Endothelial cell of umbilical vein (primary cell): Measurements from ENCODE around the gene KBTBD4. TPM values are rescaled to one million over a fixed set of nuclear protein-coding genes. Genes with fewer than 3 reads are reported as not detected.

Source experiments
- Bru-seq: library from RNA; stranded (reverse); fragments of 400-500 nt; gene quantifications from one replicate; lab custom pipeline; 2021; lab: Mats Ljungman, UMichigan
- BruChase-seq, 2 experiments: library from RNA; stranded (reverse); fragments of 400-500 nt; gene quantifications; one replicate each; lab custom pipeline; 2021; lab: Mats Ljungman, UMichigan
- BruUV-seq: library from RNA; stranded (reverse); fragments of 400-500 nt; replicated peaks from 2 replicates; lab custom pipeline; 2021; lab: Mats Ljungman, UMichigan
- CTCF ChIA-PET: fragments of 300-600, 350-600 bp; sonication (Branson Sonifier 250); formaldehyde crosslinking; loops from one replicate; lab custom pipeline; 2021; ENCODE audit warnings: antibody characterized with exemption, inconsistent platforms; lab: Charles Lee
- POLR2A ChIA-PET: fragments of 300-600, 350-600 bp; sonication (Branson Sonifier 250); formaldehyde crosslinking; loops from one replicate; lab custom pipeline; 2021; ENCODE audit warnings: antibody characterized with exemption, inconsistent platforms; lab: Charles Lee
- DNase-seq: peaks from one replicate; pipeline ENCODE4 v3.0.0-alpha.2; 2011; ENCODE audit warnings: low read depth, low spot score
- FAIRE-seq: peaks from 2 replicates; lab custom pipeline; 2011; peaks lifted over from hg19 to GRCh38; lab: Jason Lieb, UNC
- H2AFZ ChIP-seq: 2 replicates; pipeline ENCODE4 v1.6.0; 2012; ENCODE audit warnings: low read depth, low read length, control low read depth, inconsistent platforms
- H3K27ac ChIP-seq: 2 replicates; pipeline ENCODE4 v1.5.1; 2011; ENCODE audit warnings: low read depth, mild to moderate bottlenecking, control low read depth, low read length, moderate library complexity; ENCODE audit not compliant: insufficient read depth
- H3K27me3 ChIP-seq, 2 experiments: 2 replicates each; pipeline versions ENCODE4 v1.6.0 to v1.6.1; 2011; ENCODE audit warnings: low read length in 2 of 2, mixed read lengths in 1 of 2; ENCODE audit not compliant: control insufficient read depth in 2 of 2, insufficient read depth in 2 of 2
- H3K36me3 ChIP-seq, 2 experiments: 2 replicates in 1 of 2; 3 replicates in 1 of 2; pipeline ENCODE4 v1.5.1; 2011; ENCODE audit warnings: low read length in 2 of 2, mild to moderate bottlenecking in 1 of 2, moderate library complexity in 1 of 2; ENCODE audit not compliant: control insufficient read depth in 2 of 2, insufficient read depth in 2 of 2; ENCODE audit errors: extremely low read depth in 1 of 2
- H3K4me1 ChIP-seq: 3 replicates; pipeline ENCODE4 v1.5.1; 2011; ENCODE audit warnings: mild to moderate bottlenecking, low read length; ENCODE audit not compliant: control insufficient read depth, insufficient read depth; ENCODE audit errors: extremely low read depth
- H3K4me2 ChIP-seq: 2 replicates; pipeline ENCODE4 v1.6.1; 2011; ENCODE audit warnings: low read length, control low read depth, mixed read lengths; ENCODE audit not compliant: insufficient read depth
- H3K4me3 ChIP-seq, 3 experiments: fragments of 200-600 bp in 1 of 3; sonication (generic), shearing (Covaris generic) in 1 of 3; replicated peaks in 1 of 3; 2 replicates each; pipeline ENCODE4 v1.5.1; 2011 to 2016; ENCODE audit warnings: control low read depth in 3 of 3, low read length in 3 of 3, mild to moderate bottlenecking in 2 of 3, inconsistent platforms in 1 of 3, low read depth in 1 of 3, moderate library complexity in 1 of 3; ENCODE audit not compliant: insufficient read depth in 1 of 3
- H3K79me2 ChIP-seq: 2 replicates; pipeline ENCODE4 v1.6.0; 2012; ENCODE audit warnings: low read length, inconsistent platforms; ENCODE audit not compliant: control insufficient read depth, insufficient read depth
- H3K9ac ChIP-seq: replicated peaks from 2 replicates; pipeline ENCODE3; 2011; ENCODE audit warnings: low read length, control low read depth; ENCODE audit not compliant: insufficient read depth; ENCODE audit errors: extremely low read depth
- H3K9me1 ChIP-seq: replicated peaks from 3 replicates; pipeline ENCODE4 v1.6.0; 2011; ENCODE audit warnings: mild to moderate bottlenecking, low read length; ENCODE audit not compliant: control insufficient read depth, insufficient read depth; ENCODE audit errors: extremely low read depth
- H3K9me3 ChIP-seq: replicated peaks from 2 replicates; pipeline ENCODE4 v1.5.1; 2012; ENCODE audit warnings: low read length, inconsistent platforms; ENCODE audit not compliant: control insufficient read depth, insufficient read depth
- H4K20me1 ChIP-seq: replicated peaks from 2 replicates; pipeline ENCODE3; 2011; ENCODE audit warnings: mild to moderate bottlenecking, low read length; ENCODE audit not compliant: control insufficient read depth, insufficient read depth; ENCODE audit errors: extremely low read depth
- CTCF ChIP-seq, 2 donors: IDR thresholded peaks; 1 replicate in 1 of 2; 2 replicates in 1 of 2; pipeline ENCODE4 v1.5.1; 2011; ENCODE audit warnings: low read length in 2 of 2, mild to moderate bottlenecking in 2 of 2, moderate library complexity in 2 of 2, control low read depth in 1 of 2, inconsistent platforms in 1 of 2, low read depth in 1 of 2; ENCODE audit not compliant: insufficient read depth in 1 of 2; ENCODE audit errors: extremely low read depth in 1 of 2
- GATA2 ChIP-seq: IDR thresholded peaks from 2 replicates; pipeline ENCODE4 v1.7.0; 2011; ENCODE audit warnings: low read depth, mild to moderate bottlenecking, moderate library complexity, mixed read lengths, low read length; ENCODE audit not compliant: insufficient read length, insufficient read depth
- JUN ChIP-seq: IDR thresholded peaks from 2 replicates; pipeline ENCODE4 v1.6.1; 2011; ENCODE audit warnings: borderline replicate concordance, low read depth; ENCODE audit not compliant: insufficient read length, insufficient read depth
- MAX ChIP-seq: IDR thresholded peaks from 2 replicates; pipeline ENCODE4 v1.6.1; 2011; ENCODE audit not compliant: insufficient read depth, insufficient read length
- MYC ChIP-seq: IDR thresholded peaks from one replicate; pipeline ENCODE4 v1.6.1; 2011; ENCODE audit warnings: mild to moderate bottlenecking, low read depth, low read length
- POLR2A ChIP-seq: IDR thresholded peaks from 2 replicates; pipeline ENCODE4 v1.6.1; 2012; ENCODE audit warnings: low read depth, mild to moderate bottlenecking, control low read depth, low read length
- POLR2AphosphoS5 ChIP-seq: IDR thresholded peaks from 2 replicates; pipeline ENCODE4 v1.6.1; 2012; ENCODE audit warnings: low read depth, mild to moderate bottlenecking, control low read depth, low read length, moderate library complexity; ENCODE audit not compliant: insufficient read depth
- dilution Hi-C: fragments of 300-500 bp; cut with MboI; formaldehyde crosslinking; loops from one replicate; pipeline ENCODE4 v1.15.0; 2019; ENCODE audit warnings: low sequenced_read_pairs; ENCODE audit not compliant: extremely low pct_ligation_motif_present
- intact Hi-C: fragments of 100-400 bp; cut with micrococcal nuclease; formaldehyde crosslinking; loops from one replicate; pipeline ENCODE4 v1.10.0; 2022
- long read RNA-seq: library from polyadenylated mRNA; stranded (forward); transcript quantifications from one replicate; pipeline ENCODE4 v2.0.0, GENCODE V29; 2021
- polyA minus RNA-seq, 3 experiments: library from RNA; depleted of rRNA, polyadenylated mRNA; stranded (reverse); fragments of >200 nt; gene quantifications; 1 replicate in 1 of 3; 2 replicates in 2 of 3; pipeline ENCODE4 v1.2.3, GENCODE V29; 2011
- polyA plus RNA-seq, 4 experiments: library from polyadenylated mRNA; depleted of rRNA in 3 of 4; stranded (reverse) in 3 of 4; unstranded in 1 of 4; fragments of >200 nt; gene quantifications; 2 replicates each; pipeline versions ENCODE4 v1.2.1 to v1.2.3, GENCODE V29; 2011 to 2012; ENCODE audit warnings: missing spikeins in 1 of 4
- total RNA-seq: library from RNA; stranded (reverse); gene quantifications from 2 replicates; pipeline ENCODE4 v1.2.3, GENCODE V29; 2021

KBTBD4 gene
- 16.3 and 16.6 TPM in 2 replicates for total RNA-seq
- polyA plus RNA-seq, result 23.2 and 24.9 TPM in 2 replicates
- 20.0 and 21.7 TPM in 2 replicates for polyA plus RNA-seq (2011; cell fraction: cytosol; rRNA removed)
- polyA plus RNA-seq (2011; cell fraction: nucleus; rRNA removed), result 15.0 and 16.0 TPM in 2 replicates
- 18.9 and 21.3 TPM in 2 replicates for polyA plus RNA-seq (2012)
- 33.7 and 41.8 TPM in 2 replicates for polyA minus RNA-seq
- 19.6 TPM for polyA minus RNA-seq (2011; cell fraction: cytosol; rRNA and poly(A)+ RNA removed)
- 6.8 and 9.0 TPM in 2 replicates for polyA minus RNA-seq (2011; cell fraction: nucleus; rRNA and poly(A)+ RNA removed)
- percentile 58 among the genes with signal in this experiment for Bru-seq, nascent RNA
- percentile 61 among the genes with signal in this experiment for BruChase-seq, experiment 1, labeled RNA remaining after a 6-hour chase
- BruChase-seq, experiment 2, labeled RNA remaining after a 2-hour chase, result percentile 84 among the genes with signal in this experiment
- long read RNA-seq, transcript KBTBD4-201 (4 exons, 2,460 nt), result minor isoform, 6 of 83 reads
- long read RNA-seq, transcript KBTBD4-202 (4 exons, 2,372 nt), result major isoform, 60 of 83 reads
- long read RNA-seq, partial matches to known transcripts, result 1 of 83 reads
- long read RNA-seq, other reads (novel, unspliced or antisense), result 12 of 83 reads

- Histone ChIP-seq H2AFZ (peak within 1 kb of the TSS; percentile 79), H3K36me3 (peaks cover 13 to 19% of the 10 kb centered on the region in 2 experiments), H4K20me1 (no peaks in the 10 kb centered on the region), H3K9me3 (no peaks in the 10 kb centered on the region), H3K4me1 (peaks cover 23% of the 10 kb centered on the region), H3K4me2 (peak within 1 kb of the TSS; percentile 90), H3K9me1 (no peaks in the 10 kb centered on the region), H3K9ac (peak within 1 kb of the TSS; percentile 65), H3K4me3 (peak within 1 kb of the TSS; percentile 64 to 77 (median 73)), H3K27me3 (no peaks in the 10 kb centered on the region), H3K79me2 (peaks cover 36% of the 10 kb centered on the region), H3K27ac (peak within 1 kb of the TSS; percentile 47)
- TF ChIP-seq POLR2A, result peak; percentile 63
- TF ChIP-seq MAX, result peak; percentile 22
- TF ChIP-seq GATA2, result no peak
- peak; percentile 88 for TF ChIP-seq POLR2AphosphoS5
- TF ChIP-seq JUN, result no peak
- no peak for TF ChIP-seq CTCF (IDR thresholded peaks at IDR 0.05; ENCODE audit: extremely low read depth in 1 of 2, insufficient read depth in 1 of 2, low read depth in 1 of 2, low read length in 2 of 2)
- TF ChIP-seq MYC, result no peak
- DNase-seq, result peak; percentile 84
- POLR2A ChIA-PET, result no interaction called here
- dilution Hi-C loops (no loop called here), intact Hi-C loops (loop anchor here (1.0 to 5.0 kb wide), 2 partner anchors 26 to 152 kb away; partner anchors contain the start of genes CELF1 and PSMC3)
- BruUV-seq, result TSS peak; percentile 54
- FAIRE-seq, result peak; percentile 74
- CTCF ChIA-PET, result interaction anchor here (1.0 to 1.2 kb wide), 4 partner anchors 10 to 124 kb away, joined by 3 to 4 read pairs (median 3); partner anchors contain the start of gene PTPMT1
Measured at GRCh38 chr11:47578524-47579494, at the start of gene KBTBD4, which contains the start of gene NDUFS3. Gene KBTBD4 (minus strand): TSS chr11:47578970. CDS start chr11:47578951, 19 bp downstream. Gene NDUFS3 (plus strand): TSS chr11:47579074. CDS start chr11:47579092, 18 bp downstream.
